HG03280 (cell line): ENCODE measurements around the gene FKBP8.

Experiments
- ATAC-seq: cut with Tn5 transposase; IDR thresholded peaks from one replicate; pipeline ENCODE4 v1.9.1; 2021; ENCODE audit warnings: mild to moderate bottlenecking, moderate library complexity; ENCODE audit not compliant: unreplicated experiment

FKBP8 gene

DNA sequence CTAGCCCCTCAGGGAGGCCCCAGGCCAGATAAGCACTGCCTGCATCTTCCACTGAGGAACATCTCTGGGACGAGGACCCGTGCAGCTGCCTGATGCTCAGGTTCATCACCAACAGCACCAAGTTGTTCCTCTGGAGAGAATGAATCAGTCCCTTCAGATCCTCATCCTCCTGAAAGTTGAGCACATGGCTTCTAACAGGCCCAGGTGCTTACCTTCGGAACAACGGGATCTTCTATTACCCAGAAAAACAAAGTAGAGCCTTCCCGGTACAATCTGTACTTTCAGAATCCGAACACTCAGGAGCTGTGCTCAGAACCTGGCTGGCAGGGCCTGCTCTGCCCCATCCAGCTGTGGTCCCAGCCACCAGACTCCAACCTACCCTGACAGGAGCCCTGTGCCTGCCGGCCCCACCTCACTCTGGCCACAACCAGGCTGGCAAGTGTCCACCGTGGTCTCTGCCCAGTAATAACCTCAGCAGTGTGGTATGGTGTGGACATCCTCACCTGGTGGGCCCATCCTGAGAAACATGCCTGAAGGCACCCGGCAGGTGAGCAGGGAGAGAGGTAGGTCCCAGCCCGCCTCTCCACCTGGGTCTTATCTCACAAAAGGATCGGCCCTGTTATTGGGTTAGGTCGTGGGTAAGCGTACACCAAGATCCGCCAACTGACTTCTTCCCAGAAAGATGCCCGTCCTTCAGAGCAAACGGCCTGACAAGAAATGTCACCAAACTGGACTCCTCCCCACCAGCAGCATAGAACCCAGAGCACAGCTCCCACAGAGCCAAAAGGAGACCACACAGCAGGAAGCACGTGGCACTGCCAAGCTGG is 55.6 kb downstream of the FKBP8 start:
- no peak for ATAC-seq

GRCh38 chr19:18486746-18487145 is 56.6 kb downstream of the FKBP8 start:
- ATAC-seq, result no peak

- ATAC-seq, result no peak
Measured at GRCh38 chr19:18484992-18485391, 58.4 kb downstream of the FKBP8 start.

DNA sequence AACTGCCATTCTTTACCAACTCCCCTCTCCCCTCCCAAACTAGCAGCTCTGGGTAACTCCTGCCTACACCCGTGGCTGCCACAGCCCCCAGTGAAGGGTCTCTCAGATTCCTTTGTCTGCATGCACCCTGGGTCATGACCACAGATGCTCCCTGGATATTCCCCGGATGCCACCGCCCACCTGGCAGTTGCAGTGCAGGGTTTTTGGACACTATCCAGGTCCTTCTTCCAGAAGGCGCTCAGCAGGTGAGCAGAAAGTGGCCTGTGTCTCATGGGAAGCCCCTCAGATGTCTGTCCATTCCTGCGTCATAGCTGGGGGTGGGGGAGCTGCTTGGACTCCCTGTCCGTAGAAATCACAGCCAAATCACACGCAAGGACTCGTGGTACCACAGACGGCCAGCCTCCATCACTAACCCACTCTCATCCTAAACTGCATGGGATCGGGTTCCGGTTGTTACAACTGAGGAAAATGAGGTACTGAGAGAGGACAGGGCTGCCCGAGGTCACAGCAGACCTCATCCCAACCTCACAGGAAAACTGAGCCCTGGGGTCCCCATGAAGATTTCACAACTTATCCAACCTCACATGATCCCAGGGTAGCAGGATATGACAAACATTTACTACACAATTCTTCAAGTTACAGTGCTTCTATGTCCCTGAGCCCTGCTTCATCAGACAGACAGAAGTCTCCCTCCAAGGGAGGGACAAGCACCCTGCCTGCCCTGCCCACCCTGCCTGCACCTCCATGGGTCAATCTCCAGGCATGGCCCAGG is 60.1 kb downstream of the FKBP8 start:
- no peak for ATAC-seq
